GM12801 (cell line): Measurements from ENCODE around the gene CIAO2B.

ENCODE experiments used
- CTCF ChIP-seq: IDR thresholded peaks from one replicate; pipeline ENCODE4 v1.5.1; 2011; ENCODE audit warnings: control low read depth; ENCODE audit not compliant: insufficient read length; ENCODE audit errors: extremely low read depth

The CIAO2B gene

GRCh38 chr16:66923247-66923731, 10.9 kb downstream of the CIAO2B start:
- no peak for TF ChIP-seq CTCF

GRCh38 chr16:66921729-66922450, 12.3 kb downstream of the CIAO2B start:
- no peak for TF ChIP-seq CTCF

GRCh38 chr16:66920924-66921680, 13.1 kb downstream of the CIAO2B start:
- no peak for TF ChIP-seq CTCF

- no peak for TF ChIP-seq CTCF
Observed at GRCh38 chr16:66920299-66920590, 14.0 kb downstream of the CIAO2B start.

- no peak for TF ChIP-seq CTCF
Observed at GRCh38 chr16:66919569-66920298, 14.5 kb downstream of the CIAO2B start.

GRCh38 chr16:66918803-66919568, 15.2 kb downstream of the CIAO2B start, which contains the start of gene CDH16:
Gene CDH16 (minus strand): TSS chr16:66918885. CDS start chr16:66918065, 820 bp downstream.
- no peak for TF ChIP-seq CTCF
